Sigmoid colon (tissue), 4 donors: ENCODE data around the gene TNFRSF12A.

Experiments used
- POLR2A ChIP-seq, 2 donors: fragments of 450-650 bp; IDR thresholded peaks; one replicate each; pipeline ENCODE4 v1.6.1; 2016; ENCODE audit warnings: antibody characterized with exemption in 2 of 2, mild to moderate bottlenecking in 2 of 2, moderate library complexity in 2 of 2
- POLR2AphosphoS5 ChIP-seq, 4 donors: sonication (generic); formaldehyde crosslinking; IDR thresholded peaks; one replicate each; pipeline ENCODE4 v1.6.1; 2017; ENCODE audit warnings: antibody characterized with exemption in 4 of 4
- TF ChIP-seq, protein P1 (sequence below), 4 experiments: fragments of 450-650 bp in 3 of 4; fragments of 200-600 bp in 1 of 4; IDR thresholded peaks; one replicate each; pipeline ENCODE4 v1.5.1; 2016 to 2019; ENCODE audit warnings: antibody characterized with exemption in 4 of 4, mild to moderate bottlenecking in 3 of 4, moderate library complexity in 2 of 4

DNA sequence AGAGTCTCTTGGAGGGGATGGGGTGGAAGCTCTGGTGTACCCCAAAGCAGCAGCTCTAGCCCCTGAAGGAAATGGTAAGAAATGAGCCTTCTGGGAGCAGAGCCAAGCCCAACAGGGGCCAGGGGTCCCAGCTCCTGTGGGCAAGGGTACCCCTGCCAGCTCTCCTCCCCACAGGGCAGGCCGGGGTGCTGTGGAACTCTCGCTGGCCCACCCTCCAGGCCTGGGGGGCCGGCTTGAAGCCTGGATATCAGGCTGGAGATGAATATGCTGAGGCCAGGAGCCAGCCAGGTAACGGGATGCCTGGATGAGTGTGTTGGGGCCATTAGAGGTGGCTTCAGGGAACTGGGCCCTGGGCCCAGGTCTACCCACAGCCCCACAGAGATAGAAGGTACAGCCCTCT, 19.6 kb upstream of the TNFRSF12A start:
- TF ChIP-seq, protein P1, sequence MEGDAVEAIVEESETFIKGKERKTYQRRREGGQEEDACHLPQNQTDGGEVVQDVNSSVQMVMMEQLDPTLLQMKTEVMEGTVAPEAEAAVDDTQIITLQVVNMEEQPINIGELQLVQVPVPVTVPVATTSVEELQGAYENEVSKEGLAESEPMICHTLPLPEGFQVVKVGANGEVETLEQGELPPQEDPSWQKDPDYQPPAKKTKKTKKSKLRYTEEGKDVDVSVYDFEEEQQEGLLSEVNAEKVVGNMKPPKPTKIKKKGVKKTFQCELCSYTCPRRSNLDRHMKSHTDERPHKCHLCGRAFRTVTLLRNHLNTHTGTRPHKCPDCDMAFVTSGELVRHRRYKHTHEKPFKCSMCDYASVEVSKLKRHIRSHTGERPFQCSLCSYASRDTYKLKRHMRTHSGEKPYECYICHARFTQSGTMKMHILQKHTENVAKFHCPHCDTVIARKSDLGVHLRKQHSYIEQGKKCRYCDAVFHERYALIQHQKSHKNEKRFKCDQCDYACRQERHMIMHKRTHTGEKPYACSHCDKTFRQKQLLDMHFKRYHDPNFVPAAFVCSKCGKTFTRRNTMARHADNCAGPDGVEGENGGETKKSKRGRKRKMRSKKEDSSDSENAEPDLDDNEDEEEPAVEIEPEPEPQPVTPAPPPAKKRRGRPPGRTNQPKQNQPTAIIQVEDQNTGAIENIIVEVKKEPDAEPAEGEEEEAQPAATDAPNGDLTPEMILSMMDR (IDR thresholded peaks at IDR 0.05), result no peak
- TF ChIP-seq POLR2A (IDR thresholded peaks at IDR 0.05), result no peak
- no peak for TF ChIP-seq POLR2AphosphoS5 (IDR thresholded peaks at IDR 0.05)
